ENCODE results near the gene MISP.

Gene MISP

GRCh38 chr19:791007-791566 lies 40.2 kb downstream of the MISP start:
- no peak for TF ChIP-seq CTCF (IDR thresholded peaks at IDR 0.05; ENCODE audit: extremely low read depth, missing control alignments)

GRCh38 chr19:791567-792305 lies 40.8 kb downstream of the MISP start:
- DNase-seq (ENCODE audit: low spot score), result no peak
- no peak for TF ChIP-seq CTCF (IDR thresholded peaks at IDR 0.05; ENCODE audit: extremely low read depth, missing control alignments)

More at GRCh38 chr19:791007-791566, 40.2 kb downstream of the MISP start:
- no peak for DNase-seq (ENCODE audit: low spot score)

GRCh38 chr19:792306-792885 lies 41.5 kb downstream of the MISP start:
- no peak for TF ChIP-seq CTCF (IDR thresholded peaks at IDR 0.05; ENCODE audit: extremely low read depth, missing control alignments)
- DNase-seq (ENCODE audit: low spot score), result no peak

GRCh38 chr19:793806-794205 lies 42.9 kb downstream of the MISP start:
- DNase-seq (ENCODE audit: low spot score), result no peak
- TF ChIP-seq CTCF (IDR thresholded peaks at IDR 0.05; ENCODE audit: extremely low read depth, missing control alignments), result no peak

- no peak for DNase-seq (ENCODE audit: low spot score)
- TF ChIP-seq CTCF (IDR thresholded peaks at IDR 0.05; ENCODE audit: extremely low read depth, missing control alignments), result no peak
These were observed 44.2 kb downstream of the MISP start for GRCh38 chr19:795073-795611.

- no peak for DNase-seq (ENCODE audit: low spot score)
- no peak for TF ChIP-seq CTCF (IDR thresholded peaks at IDR 0.05; ENCODE audit: extremely low read depth, missing control alignments)
These were observed 45.0 kb downstream of the MISP start for GRCh38 chr19:795691-796581.

Measured in GM20000 (cell line).